Measurements from ENCODE around the gene AEBP1. TPM values are rescaled to one million over a fixed set of nuclear protein-coding genes. Genes with fewer than 3 reads are reported as not detected.

AEBP1 gene
- total RNA-seq, 1 donor from 2014 or later: 64.1 TPM

GRCh38 chr7:44094883-44095592, 9.1 kb upstream of the AEBP1 start:
- TF ChIP-seq, protein P1, sequence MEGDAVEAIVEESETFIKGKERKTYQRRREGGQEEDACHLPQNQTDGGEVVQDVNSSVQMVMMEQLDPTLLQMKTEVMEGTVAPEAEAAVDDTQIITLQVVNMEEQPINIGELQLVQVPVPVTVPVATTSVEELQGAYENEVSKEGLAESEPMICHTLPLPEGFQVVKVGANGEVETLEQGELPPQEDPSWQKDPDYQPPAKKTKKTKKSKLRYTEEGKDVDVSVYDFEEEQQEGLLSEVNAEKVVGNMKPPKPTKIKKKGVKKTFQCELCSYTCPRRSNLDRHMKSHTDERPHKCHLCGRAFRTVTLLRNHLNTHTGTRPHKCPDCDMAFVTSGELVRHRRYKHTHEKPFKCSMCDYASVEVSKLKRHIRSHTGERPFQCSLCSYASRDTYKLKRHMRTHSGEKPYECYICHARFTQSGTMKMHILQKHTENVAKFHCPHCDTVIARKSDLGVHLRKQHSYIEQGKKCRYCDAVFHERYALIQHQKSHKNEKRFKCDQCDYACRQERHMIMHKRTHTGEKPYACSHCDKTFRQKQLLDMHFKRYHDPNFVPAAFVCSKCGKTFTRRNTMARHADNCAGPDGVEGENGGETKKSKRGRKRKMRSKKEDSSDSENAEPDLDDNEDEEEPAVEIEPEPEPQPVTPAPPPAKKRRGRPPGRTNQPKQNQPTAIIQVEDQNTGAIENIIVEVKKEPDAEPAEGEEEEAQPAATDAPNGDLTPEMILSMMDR (conservative IDR thresholded peaks at IDR 0.05): no peak
- H3K36me3 Mint-ChIP-seq: no peaks in the 10 kb centered on the region
- no peaks in the 10 kb centered on the region for H3K27me3 Mint-ChIP-seq
- no peak for DNase-seq (ENCODE audit: extremely low spot score, unreplicated experiment)
- H3K9me3 Mint-ChIP-seq: no peaks in the 10 kb centered on the region
- H3K4me1 Mint-ChIP-seq (ENCODE audit: unreplicated experiment): no peaks in the 10 kb centered on the region
- no peak overlapping the region for H3K27ac Mint-ChIP-seq
- no peak overlapping the region for H3K4me3 Mint-ChIP-seq

GRCh38 chr7:44095781-44096180, 8.4 kb upstream of the AEBP1 start:
- Mint-ChIP-seq H3K27me3 (no peaks in the 10 kb centered on the region), H3K36me3 (no peaks in the 10 kb centered on the region), H3K27ac (no peak overlapping the region), H3K4me3 (no peak overlapping the region), H3K4me1 (ENCODE audit: unreplicated experiment) (peaks cover 7% of the 10 kb centered on the region), H3K9me3 (no peaks in the 10 kb centered on the region)
- DNase-seq (ENCODE audit: extremely low spot score, unreplicated experiment): no peak
- TF ChIP-seq, protein P1 (conservative IDR thresholded peaks at IDR 0.05): no peak

DNA sequence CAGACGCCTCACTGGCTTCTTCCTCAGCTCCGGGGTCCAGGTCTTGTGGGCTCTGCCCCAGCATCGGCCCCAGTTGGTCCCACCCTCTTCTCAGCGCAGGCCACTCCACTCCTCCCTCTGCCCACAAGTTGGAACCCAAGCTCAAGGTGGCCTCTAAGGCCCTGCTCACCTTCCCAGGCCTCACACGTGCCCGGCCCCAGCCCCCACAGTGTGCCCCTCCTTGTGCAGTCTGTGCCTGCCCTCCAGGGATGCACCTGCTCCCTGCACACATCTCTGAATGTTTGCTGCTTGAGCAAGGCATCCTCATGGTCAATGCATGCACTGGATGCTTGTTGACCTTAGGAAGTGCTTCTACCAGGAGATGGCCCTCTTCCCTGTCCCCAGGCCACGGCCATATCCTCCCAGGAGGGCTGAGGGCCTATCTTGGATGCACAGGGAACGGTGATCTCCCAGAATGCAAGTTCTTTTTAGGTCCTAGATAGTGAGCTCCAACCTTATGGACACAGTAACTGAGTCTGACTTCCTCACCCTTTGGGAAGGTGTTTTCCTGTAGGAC, 7.7 kb upstream of the AEBP1 start:
- no peaks in the 10 kb centered on the region for H3K9me3 Mint-ChIP-seq
- H3K27me3 Mint-ChIP-seq: no peaks in the 10 kb centered on the region
- TF ChIP-seq, protein P1 (conservative IDR thresholded peaks at IDR 0.05): no peak
- no peak overlapping the region for H3K27ac Mint-ChIP-seq
- DNase-seq (ENCODE audit: extremely low spot score, unreplicated experiment): no peak
- H3K4me3 Mint-ChIP-seq: no peak overlapping the region
- no peaks in the 10 kb centered on the region for H3K36me3 Mint-ChIP-seq
- peaks cover 8% of the 10 kb centered on the region for H3K4me1 Mint-ChIP-seq (ENCODE audit: unreplicated experiment)

DNA sequence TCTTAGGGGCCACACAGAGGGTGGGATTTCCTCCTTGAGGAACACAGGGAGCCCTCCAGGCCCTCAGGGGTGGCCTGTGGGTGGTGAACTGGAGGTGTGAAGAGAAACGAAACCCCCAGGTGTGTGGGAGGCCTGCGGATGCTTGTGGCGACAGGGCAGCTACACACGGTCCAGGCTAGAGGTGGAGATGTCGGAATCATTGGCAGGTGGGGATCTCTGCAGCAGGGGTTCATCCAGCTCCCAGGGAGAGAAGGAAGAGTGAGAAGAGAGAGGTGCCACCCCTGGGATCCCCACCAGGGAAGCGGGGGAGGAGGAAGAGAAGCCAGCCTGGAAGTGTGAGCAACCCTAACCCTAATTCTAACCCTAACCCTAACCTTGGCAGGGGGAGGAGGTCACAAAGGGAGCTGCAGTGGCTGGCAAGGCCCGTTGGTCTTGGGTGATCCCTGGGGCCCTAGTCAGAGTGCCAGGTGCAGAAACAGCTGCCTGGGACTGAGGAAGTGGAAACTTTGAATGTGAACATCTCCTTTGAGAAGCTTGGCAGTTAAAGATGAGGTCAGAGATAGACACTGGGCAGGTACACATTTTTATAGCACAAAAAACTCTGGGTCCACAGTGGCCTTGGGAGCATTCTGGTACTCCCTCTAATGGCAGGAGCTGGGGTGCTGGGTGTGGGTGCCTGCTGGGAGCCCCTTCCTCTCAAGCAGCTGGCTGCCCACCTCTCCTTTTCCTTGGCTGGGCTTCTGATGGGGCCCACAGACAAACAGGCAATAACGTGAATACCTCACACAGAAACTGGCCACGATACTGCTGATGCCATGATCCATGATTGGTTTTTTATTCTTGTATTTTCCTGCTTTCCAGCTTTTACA, 6.8 kb upstream of the AEBP1 start:
- Mint-ChIP-seq H3K4me3 (no peak overlapping the region), H3K4me1 (ENCODE audit: unreplicated experiment) (peaks cover 10% of the 10 kb centered on the region), H3K27ac (no peak overlapping the region), H3K9me3 (no peaks in the 10 kb centered on the region), H3K36me3 (no peaks in the 10 kb centered on the region), H3K27me3 (peaks cover 3% of the 10 kb centered on the region)
- DNase-seq (ENCODE audit: extremely low spot score, unreplicated experiment): no peak
- TF ChIP-seq, protein P1 (conservative IDR thresholded peaks at IDR 0.05): no peak

DNA sequence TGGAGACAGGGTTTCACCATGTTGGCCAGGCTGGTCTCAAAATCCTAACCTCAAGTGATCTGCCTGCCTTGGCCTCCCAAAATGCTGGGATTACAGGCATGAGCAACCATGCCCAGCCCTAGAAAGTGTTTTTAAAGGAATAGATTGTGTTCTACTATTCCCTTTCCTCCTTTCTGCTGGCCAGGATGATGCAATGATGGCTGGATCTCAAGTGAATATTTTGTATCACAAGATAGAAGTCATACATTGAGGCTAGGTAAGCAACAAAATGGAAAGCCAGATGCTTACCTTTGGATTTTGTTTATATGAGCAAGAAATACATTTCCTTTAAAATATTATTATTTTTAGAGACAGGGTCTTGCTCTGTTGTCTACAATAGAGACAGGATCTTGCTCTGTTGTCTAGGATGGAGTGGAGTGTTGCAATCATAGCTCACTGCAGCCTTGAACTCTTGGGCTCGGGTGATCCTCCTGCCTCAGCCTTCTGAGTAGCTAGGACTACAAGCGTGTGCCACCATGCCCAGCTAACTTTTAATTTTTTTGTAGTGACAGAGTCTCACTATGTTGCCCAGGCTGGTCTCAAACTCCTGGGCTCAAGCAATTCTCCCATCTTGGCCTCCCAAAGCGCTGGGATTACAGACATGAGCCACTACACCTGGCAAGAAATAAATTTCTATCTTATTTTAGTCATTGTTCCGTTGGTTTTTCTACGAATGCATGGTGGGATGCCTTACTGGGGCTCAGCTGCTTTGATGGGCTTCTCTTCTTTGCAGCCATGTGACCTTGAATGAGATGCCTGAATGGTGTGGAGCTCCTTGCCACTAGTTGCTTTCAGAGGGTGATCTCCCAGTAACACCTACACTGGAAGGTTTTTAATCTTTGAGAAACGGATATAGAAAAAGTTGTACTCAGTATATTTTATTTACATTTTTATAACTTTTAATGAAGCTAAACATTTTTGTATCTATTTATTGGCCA, 5.8 kb upstream of the AEBP1 start:
- no peak overlapping the region for H3K27ac Mint-ChIP-seq

More for the DNA sequence above, 5.8 kb upstream of the AEBP1 start:
- H3K4me3 Mint-ChIP-seq: no peak overlapping the region
- H3K27me3 Mint-ChIP-seq: peaks cover 12% of the 10 kb centered on the region
- TF ChIP-seq, protein P1 (conservative IDR thresholded peaks at IDR 0.05): no peak
- no peak for DNase-seq (ENCODE audit: extremely low spot score, unreplicated experiment)
- no peaks in the 10 kb centered on the region for H3K36me3 Mint-ChIP-seq
- H3K4me1 Mint-ChIP-seq (ENCODE audit: unreplicated experiment): peaks cover 16% of the 10 kb centered on the region
- no peaks in the 10 kb centered on the region for H3K9me3 Mint-ChIP-seq

Measured in type B pancreatic cell (in vitro differentiated cells).